ENCODE measurements around the gene SEC22C. TPM values are rescaled to one million over a fixed set of nuclear protein-coding genes. Genes with fewer than 3 reads are reported as not detected.

Gene SEC22C
- total RNA-seq, 4 donors from 2014 or later: 56.0 to 84.4 (median 72.1) TPM

DNA sequence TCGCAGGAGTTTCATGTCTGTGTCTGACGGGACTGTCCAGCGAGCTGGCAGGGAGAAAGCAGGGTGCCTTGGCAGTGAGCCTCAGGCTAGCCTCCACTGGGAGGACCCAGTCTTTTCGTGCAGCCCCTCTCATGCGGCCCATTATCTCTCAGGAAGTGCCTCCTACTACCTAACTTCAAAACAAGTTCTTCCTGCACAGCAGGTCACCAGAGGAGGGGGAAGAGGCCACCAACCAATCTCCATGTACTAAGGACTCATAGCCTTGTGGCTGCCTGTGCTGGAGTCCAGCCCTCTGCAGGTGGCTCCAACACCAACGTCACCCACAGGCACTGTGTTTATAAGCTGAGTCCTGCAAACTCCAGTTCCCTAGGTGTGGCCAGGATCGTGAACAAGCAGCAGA, 74.5 kb downstream of the SEC22C start:
- Histone ChIP-seq H3K4me1 (peaks cover 0 to 8% (median 0%) of the 10 kb centered on the region in 3 donors), H3K36me3 (no peaks in the 10 kb centered on the region), H3K27me3 (peaks cover 23% of the 10 kb centered on the region), H3K4me3 (no peak overlapping the region), H3K27ac (no peak overlapping the region), H3K9me3 (no peaks in the 10 kb centered on the region)
- 16 to 30% methylated on average over 4 to 6 of the region's 7 CpGs for WGBS, 2 donors (ENCODE audit: low coverage in 1 of 2)
- TF ChIP-seq, protein P1, sequence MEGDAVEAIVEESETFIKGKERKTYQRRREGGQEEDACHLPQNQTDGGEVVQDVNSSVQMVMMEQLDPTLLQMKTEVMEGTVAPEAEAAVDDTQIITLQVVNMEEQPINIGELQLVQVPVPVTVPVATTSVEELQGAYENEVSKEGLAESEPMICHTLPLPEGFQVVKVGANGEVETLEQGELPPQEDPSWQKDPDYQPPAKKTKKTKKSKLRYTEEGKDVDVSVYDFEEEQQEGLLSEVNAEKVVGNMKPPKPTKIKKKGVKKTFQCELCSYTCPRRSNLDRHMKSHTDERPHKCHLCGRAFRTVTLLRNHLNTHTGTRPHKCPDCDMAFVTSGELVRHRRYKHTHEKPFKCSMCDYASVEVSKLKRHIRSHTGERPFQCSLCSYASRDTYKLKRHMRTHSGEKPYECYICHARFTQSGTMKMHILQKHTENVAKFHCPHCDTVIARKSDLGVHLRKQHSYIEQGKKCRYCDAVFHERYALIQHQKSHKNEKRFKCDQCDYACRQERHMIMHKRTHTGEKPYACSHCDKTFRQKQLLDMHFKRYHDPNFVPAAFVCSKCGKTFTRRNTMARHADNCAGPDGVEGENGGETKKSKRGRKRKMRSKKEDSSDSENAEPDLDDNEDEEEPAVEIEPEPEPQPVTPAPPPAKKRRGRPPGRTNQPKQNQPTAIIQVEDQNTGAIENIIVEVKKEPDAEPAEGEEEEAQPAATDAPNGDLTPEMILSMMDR (IDR thresholded peaks at IDR 0.05): no peak
- TF ChIP-seq POLR2A (IDR thresholded peaks at IDR 0.05) (no peak), POLR2AphosphoS5 (IDR thresholded peaks at IDR 0.05) (no peak), EP300 (IDR thresholded peaks at IDR 0.05) (no peak)
- no peak for ATAC-seq

DNA sequence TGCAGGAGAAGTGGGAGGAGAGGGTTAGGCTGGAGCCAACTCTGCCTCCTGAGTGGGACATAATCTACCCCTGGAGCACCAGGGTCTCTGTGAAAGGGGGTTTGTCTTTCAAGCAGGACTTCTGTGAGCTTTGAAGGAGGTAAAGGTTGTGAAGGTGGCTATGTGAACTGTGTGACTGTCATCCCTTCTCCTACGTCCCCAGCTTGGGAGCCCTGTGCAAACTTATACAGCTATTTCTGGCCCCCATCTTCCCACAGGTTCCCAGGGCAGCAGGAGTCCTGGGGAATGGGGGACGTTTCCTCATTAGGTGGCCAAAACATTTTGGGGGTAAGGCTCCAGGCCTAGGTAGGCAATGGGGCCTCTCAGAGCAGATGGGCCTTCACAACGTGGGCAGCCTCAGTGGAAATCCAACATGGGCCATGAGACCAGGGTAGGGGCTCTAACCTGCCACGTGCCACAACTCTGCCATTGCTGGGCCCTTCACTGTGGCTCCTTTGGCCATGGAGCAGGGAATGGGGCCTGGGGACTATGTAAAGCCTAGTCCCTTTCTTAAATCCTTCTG, 75.8 kb downstream of the SEC22C start:
- Histone ChIP-seq H3K4me1 (peaks cover 0 to 21% (median 11%) of the 10 kb centered on the region in 3 donors), H3K27me3 (peaks cover 36% of the 10 kb centered on the region), H3K9me3 (no peaks in the 10 kb centered on the region), H3K36me3 (no peaks in the 10 kb centered on the region), H3K27ac (no peak overlapping the region), H3K4me3 (no peak overlapping the region)
- WGBS, 2 donors (ENCODE audit: low coverage in 1 of 2): 80% methylated on average over 3 of the region's 4 CpGs; no CpG with 5 or more reads in 1 of the 2 donors
- ATAC-seq: no peak
- TF ChIP-seq, protein P1 (IDR thresholded peaks at IDR 0.05): no peak

DNA sequence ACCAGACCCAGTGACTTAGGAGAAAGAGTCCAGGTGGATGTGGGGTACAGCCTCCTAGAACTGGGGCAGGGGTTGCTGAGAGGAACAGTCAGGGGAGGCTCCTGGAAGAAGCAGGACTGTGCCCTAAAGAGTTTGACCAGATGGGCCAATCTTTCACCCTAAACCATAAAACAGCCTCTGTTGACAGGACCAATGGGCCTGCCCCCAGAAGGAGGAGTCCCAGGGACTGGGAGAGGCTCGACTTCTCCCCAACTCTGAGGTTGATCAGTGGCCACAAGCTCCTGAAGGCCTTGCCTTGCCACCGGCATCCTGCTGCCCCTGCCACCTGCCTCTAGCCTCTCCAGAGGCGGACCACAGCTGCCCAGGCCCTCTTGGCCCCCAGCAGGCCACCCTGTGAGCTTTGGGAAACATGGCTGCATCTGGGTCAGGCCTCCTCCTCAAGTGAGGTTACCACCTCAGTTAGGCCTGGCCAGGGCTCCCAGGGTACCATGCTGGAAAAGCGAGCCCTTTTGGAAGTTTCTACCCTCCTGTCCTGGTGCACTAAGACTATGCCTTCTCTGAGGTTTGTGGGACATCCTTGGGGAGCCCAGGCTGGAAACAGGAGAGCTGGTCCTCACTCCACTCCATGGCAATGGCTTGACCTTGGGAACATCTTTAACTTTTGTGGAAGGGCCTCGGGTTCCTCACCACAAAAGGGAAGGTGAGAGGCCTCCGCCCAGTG, 76.5 kb downstream of the SEC22C start:
- H3K27ac ChIP-seq: no peak overlapping the region
- peaks cover 40% of the 10 kb centered on the region for H3K27me3 ChIP-seq
- WGBS, 2 donors (ENCODE audit: low coverage in 1 of 2): 92% methylated on average over 2 of the region's 6 CpGs; no CpG with 5 or more reads in 1 of the 2 donors
- TF ChIP-seq EP300 (IDR thresholded peaks at IDR 0.05) (no peak), POLR2AphosphoS5 (IDR thresholded peaks at IDR 0.05) (no peak), POLR2A (IDR thresholded peaks at IDR 0.05) (no peak)
- TF ChIP-seq, protein P1 (IDR thresholded peaks at IDR 0.05): no peak
- H3K4me1 ChIP-seq: peaks cover 0 to 22% (median 11%) of the 10 kb centered on the region in 3 donors
- H3K9me3 ChIP-seq: no peaks in the 10 kb centered on the region
- H3K36me3 ChIP-seq: no peaks in the 10 kb centered on the region
- ATAC-seq: no peak
- no peak overlapping the region for H3K4me3 ChIP-seq

DNA sequence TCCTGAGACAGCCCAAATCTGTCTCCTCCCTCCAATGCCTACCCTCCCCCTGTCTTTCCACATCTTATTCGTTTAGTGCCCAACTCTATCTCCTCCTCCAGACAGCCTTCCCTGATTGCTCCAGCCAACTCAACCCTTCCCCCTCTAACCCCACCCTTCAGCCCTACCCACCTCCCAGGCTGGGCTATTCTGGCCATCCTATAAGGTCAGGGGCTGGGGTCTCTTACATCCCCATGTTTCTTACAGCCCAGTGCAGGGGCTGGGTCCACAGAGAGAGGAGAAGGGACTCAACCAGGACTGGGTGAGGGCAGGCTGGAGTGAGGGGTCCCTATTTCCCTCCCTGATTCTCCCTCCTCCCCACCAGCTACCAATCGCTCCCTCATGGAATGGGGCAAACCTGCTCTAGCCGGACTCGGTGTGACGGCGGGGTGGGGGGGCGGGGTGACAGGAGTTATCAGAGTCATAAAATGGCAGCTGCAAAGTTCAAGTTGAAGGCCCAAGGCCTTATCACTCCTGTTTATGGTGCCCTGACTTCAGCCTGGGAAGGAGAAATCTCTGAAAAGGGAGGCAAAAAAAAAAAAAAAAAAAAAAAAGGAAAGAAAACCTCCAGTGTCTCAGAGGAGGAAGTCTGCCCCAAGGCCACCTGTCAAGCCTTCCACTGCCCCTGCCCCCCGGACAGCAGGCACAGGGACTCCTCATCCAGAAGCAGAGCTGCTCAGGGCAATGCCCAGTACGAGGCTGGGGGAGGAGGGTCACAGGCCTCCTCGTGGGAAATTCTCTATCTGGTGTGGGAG, 77.2 kb downstream of the SEC22C start:
- TF ChIP-seq, protein P1 (IDR thresholded peaks at IDR 0.05): no peak
- TF ChIP-seq POLR2A (IDR thresholded peaks at IDR 0.05) (no peak), POLR2AphosphoS5 (IDR thresholded peaks at IDR 0.05) (no peak), EP300 (IDR thresholded peaks at IDR 0.05) (no peak)
- WGBS, 2 donors (ENCODE audit: low coverage in 1 of 2): 43 to 47% methylated on average over 1 to 4 of the region's 10 CpGs
- Histone ChIP-seq H3K4me1 (peaks cover 0 to 22% (median 11%) of the 10 kb centered on the region in 3 donors), H3K27ac (no peak overlapping the region), H3K36me3 (no peaks in the 10 kb centered on the region), H3K4me3 (no peak overlapping the region), H3K9me3 (no peaks in the 10 kb centered on the region), H3K27me3 (peaks cover 40% of the 10 kb centered on the region)
- no peak for ATAC-seq
